Keratinocyte (primary cell): Measurements from ENCODE around the gene CT47B1. TPM values are rescaled to one million over a fixed set of nuclear protein-coding genes. Genes with fewer than 3 reads are reported as not detected.

Experiments
- DNase-seq: peaks from one replicate; pipeline ENCODE4 v3.0.0-alpha.2; 2011; ENCODE audit warnings: low read depth, missing footprints, low spot score
- FAIRE-seq: peaks from 2 replicates; lab custom pipeline; 2011; peaks lifted over from hg19 to GRCh38; lab: Jason Lieb, UNC
- H2AFZ ChIP-seq: 2 replicates; pipeline ENCODE4 v1.6.0; 2012; ENCODE audit warnings: low read length, control low read depth, inconsistent platforms; ENCODE audit not compliant: control insufficient read depth
- H3K27ac ChIP-seq: 2 replicates; pipeline ENCODE4 v1.5.1; 2011; ENCODE audit warnings: low read length; ENCODE audit not compliant: control insufficient read depth, insufficient read depth
- H3K27me3 ChIP-seq: 3 replicates; pipeline ENCODE4 v1.6.0; 2011; ENCODE audit warnings: low read length; ENCODE audit not compliant: control insufficient read depth, insufficient read depth; ENCODE audit errors: extremely low read depth
- H3K36me3 ChIP-seq, 2 experiments: 2 replicates in 1 of 2; 3 replicates in 1 of 2; pipeline ENCODE4 v1.5.1; 2011; ENCODE audit warnings: low read length in 2 of 2, mild to moderate bottlenecking in 1 of 2; ENCODE audit not compliant: control insufficient read depth in 2 of 2, insufficient read depth in 2 of 2; ENCODE audit errors: extremely low read depth in 1 of 2
- H3K4me1 ChIP-seq: 3 replicates; pipeline ENCODE4 v1.5.1; 2011; ENCODE audit warnings: low read length; ENCODE audit not compliant: control insufficient read depth, insufficient read depth; ENCODE audit errors: extremely low read depth
- H3K4me2 ChIP-seq: 3 replicates; pipeline ENCODE4 v1.6.0; 2011; ENCODE audit warnings: low read depth, low read length; ENCODE audit not compliant: control insufficient read depth, insufficient read depth; ENCODE audit errors: extremely low read depth
- H3K4me3 ChIP-seq, 3 experiments: fragments of 200-600 bp in 1 of 3; sonication (generic) in 1 of 3; 2 replicates in 2 of 3; 3 replicates in 1 of 3; pipeline ENCODE4 v1.5.1; 2011 to 2016; ENCODE audit warnings: low read length in 3 of 3, mild to moderate bottlenecking in 3 of 3, control low read depth in 2 of 3, inconsistent platforms in 1 of 3, low read depth in 1 of 3, mixed read lengths in 1 of 3, mixed run types in 1 of 3, moderate library complexity in 1 of 3; ENCODE audit not compliant: control insufficient read depth in 2 of 3, insufficient read depth in 2 of 3; ENCODE audit errors: extremely low read depth in 1 of 3
- H3K79me2 ChIP-seq: 2 replicates; pipeline ENCODE4 v1.6.0; 2012; ENCODE audit warnings: low read length; ENCODE audit not compliant: control insufficient read depth, insufficient read depth
- H3K9ac ChIP-seq: 3 replicates; pipeline ENCODE4 v1.6.0; 2011; ENCODE audit warnings: low read length; ENCODE audit not compliant: control insufficient read depth, insufficient read depth; ENCODE audit errors: extremely low read depth
- H3K9me1 ChIP-seq: 3 replicates; pipeline ENCODE4 v1.6.0; 2011; ENCODE audit warnings: low read length; ENCODE audit not compliant: control insufficient read depth, insufficient read depth; ENCODE audit errors: extremely low read depth
- H3K9me3 ChIP-seq: 2 replicates; pipeline ENCODE4 v1.5.1; 2012; ENCODE audit warnings: low read depth, low read length; ENCODE audit not compliant: control insufficient read depth
- H4K20me1 ChIP-seq: 3 replicates; pipeline ENCODE4 v1.6.0; 2011; ENCODE audit warnings: low read length; ENCODE audit not compliant: control insufficient read depth, insufficient read depth; ENCODE audit errors: extremely low read depth
- EZH2 ChIP-seq: IDR thresholded peaks from one replicate; pipeline ENCODE4 v1.6.1; 2012; ENCODE audit warnings: inconsistent platforms, mild to moderate bottlenecking, low read length, moderate library complexity
- dilution Hi-C: fragments of 300-500 bp; cut with MboI; formaldehyde crosslinking; loops from one replicate; pipeline ENCODE4 v1.7.0; 2020; ENCODE audit warnings: low sequenced_read_pairs; ENCODE audit not compliant: extremely low pct_ligation_motif_present
- polyA plus RNA-seq, 5 experiments: library from polyadenylated mRNA; depleted of rRNA in 3 of 5; stranded (reverse) in 3 of 5; stranded (forward) in 1 of 5; unstranded in 1 of 5; fragments of >200 nt; gene quantifications; 1 replicate in 1 of 5; 2 replicates in 3 of 5; 3 replicates in 1 of 5; pipeline versions ENCODE4 v1.2.1 to v1.2.3, GENCODE V29; 2011 to 2012; ENCODE audit warnings: missing spikeins in 2 of 5, low read depth in 1 of 5, low replicate concordance in 1 of 5
- small RNA-seq, 3 experiments: library from RNA; depleted of rRNA; stranded (forward); fragments of <200 nt; gene quantifications; one replicate each; pipeline ENCODE3, GENCODE V24; 2012; ENCODE audit warnings: low read depth in 3 of 3, low replicate concordance in 1 of 3; ENCODE audit not compliant: insufficient read length in 3 of 3
- TF ChIP-seq, protein P1 (sequence below), 3 experiments: IDR thresholded peaks in 1 of 3; conservative IDR thresholded peaks in 1 of 3; optimal IDR thresholded peaks in 1 of 3; 2 replicates in 2 of 3; 3 replicates in 1 of 3; pipeline versions ENCODE3 to v1.5.1; 2011; ENCODE audit warnings: low read length in 3 of 3, mild to moderate bottlenecking in 3 of 3, moderate library complexity in 2 of 3, control low read depth in 1 of 3, inconsistent platforms in 1 of 3; ENCODE audit not compliant: insufficient read depth in 2 of 3; ENCODE audit errors: extremely low read depth in 1 of 3

The CT47B1 gene
- polyA plus RNA-seq, 1 donor (not counting 4 experiments of a cell fraction or from before 2014, with no cell fraction given) = not detected

DNA sequence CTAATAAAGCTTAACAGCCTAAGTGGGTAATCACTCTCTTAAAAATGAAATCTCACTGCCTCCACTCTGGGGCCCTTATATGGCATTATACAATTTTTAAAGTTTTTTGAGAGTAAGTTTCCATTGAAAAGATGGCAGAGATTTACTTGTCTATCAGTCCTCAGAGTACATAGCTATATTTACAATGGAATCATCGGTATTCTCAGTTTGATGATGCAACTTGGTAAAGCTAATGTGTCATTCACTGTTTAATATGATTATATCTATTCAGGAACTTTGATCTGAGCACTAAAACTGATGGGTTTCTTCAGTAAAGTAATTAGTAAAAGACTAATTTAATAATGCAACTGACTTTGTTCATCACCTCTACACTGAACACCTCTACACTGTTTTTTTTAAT, 51.6 kb downstream of the CT47B1 start:
- H3K4me1 ChIP-seq = no peaks in the 10 kb centered on the region

DNA sequence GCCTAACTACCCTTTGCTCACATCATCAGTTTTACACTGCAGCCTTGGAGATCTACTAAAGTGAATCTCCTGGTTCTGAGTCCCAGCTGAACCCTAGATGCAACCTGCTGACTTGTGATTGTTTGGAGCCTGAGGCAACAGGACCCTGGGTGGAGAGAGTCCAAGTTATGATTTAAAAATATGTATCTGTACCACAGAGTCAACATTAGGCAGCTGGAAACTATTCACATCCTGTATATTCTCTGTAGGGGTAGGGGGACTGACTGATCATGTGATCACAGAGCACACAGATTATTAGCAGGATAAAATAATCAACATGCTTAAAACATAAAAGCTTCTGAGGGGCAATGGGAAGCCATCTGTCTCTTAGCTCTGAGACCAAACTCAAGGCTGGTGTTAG, 52.1 kb downstream of the CT47B1 start:
- no peak for FAIRE-seq
- H3K9ac ChIP-seq = no peak overlapping the region
- H3K9me1 ChIP-seq = no peaks in the 10 kb centered on the region
- no peaks in the 10 kb centered on the region for H3K27me3 ChIP-seq
- H4K20me1 ChIP-seq = no peaks in the 10 kb centered on the region
- no peak overlapping the region for H2AFZ ChIP-seq
- dilution Hi-C loops = no loop called here
- no peak for DNase-seq
- no peaks in the 10 kb centered on the region for H3K9me3 ChIP-seq
- no peak for TF ChIP-seq EZH2
- TF ChIP-seq, protein P1, sequence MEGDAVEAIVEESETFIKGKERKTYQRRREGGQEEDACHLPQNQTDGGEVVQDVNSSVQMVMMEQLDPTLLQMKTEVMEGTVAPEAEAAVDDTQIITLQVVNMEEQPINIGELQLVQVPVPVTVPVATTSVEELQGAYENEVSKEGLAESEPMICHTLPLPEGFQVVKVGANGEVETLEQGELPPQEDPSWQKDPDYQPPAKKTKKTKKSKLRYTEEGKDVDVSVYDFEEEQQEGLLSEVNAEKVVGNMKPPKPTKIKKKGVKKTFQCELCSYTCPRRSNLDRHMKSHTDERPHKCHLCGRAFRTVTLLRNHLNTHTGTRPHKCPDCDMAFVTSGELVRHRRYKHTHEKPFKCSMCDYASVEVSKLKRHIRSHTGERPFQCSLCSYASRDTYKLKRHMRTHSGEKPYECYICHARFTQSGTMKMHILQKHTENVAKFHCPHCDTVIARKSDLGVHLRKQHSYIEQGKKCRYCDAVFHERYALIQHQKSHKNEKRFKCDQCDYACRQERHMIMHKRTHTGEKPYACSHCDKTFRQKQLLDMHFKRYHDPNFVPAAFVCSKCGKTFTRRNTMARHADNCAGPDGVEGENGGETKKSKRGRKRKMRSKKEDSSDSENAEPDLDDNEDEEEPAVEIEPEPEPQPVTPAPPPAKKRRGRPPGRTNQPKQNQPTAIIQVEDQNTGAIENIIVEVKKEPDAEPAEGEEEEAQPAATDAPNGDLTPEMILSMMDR (optimal IDR thresholded peaks at IDR 0.05 in 1 of 3, IDR thresholded peaks at IDR 0.05 in 1 of 3, conservative IDR thresholded peaks at IDR 0.05 in 1 of 3; ENCODE audit: extremely low read depth in 1 of 3, insufficient read depth in 2 of 3, low read length in 3 of 3) = no peak
- H3K4me3 ChIP-seq = no peak overlapping the region
- no peaks in the 10 kb centered on the region for H3K79me2 ChIP-seq
- H3K27ac ChIP-seq = no peak overlapping the region
- no peaks in the 10 kb centered on the region for H3K36me3 ChIP-seq
- H3K4me2 ChIP-seq = no peak overlapping the region
- H3K4me1 ChIP-seq = no peaks in the 10 kb centered on the region

More for the DNA sequence above, 51.6 kb downstream of the CT47B1 start:
- Histone ChIP-seq H3K36me3 (no peaks in the 10 kb centered on the region), H3K9ac (no peak overlapping the region), H4K20me1 (no peaks in the 10 kb centered on the region), H3K27me3 (no peaks in the 10 kb centered on the region), H3K79me2 (no peaks in the 10 kb centered on the region), H3K4me3 (no peak overlapping the region), H3K4me2 (no peak overlapping the region), H3K27ac (no peak overlapping the region), H3K9me3 (no peaks in the 10 kb centered on the region), H2AFZ (no peak overlapping the region), H3K9me1 (no peaks in the 10 kb centered on the region)
- no peak for TF ChIP-seq EZH2
- TF ChIP-seq, protein P1 (optimal IDR thresholded peaks at IDR 0.05 in 1 of 3, IDR thresholded peaks at IDR 0.05 in 1 of 3, conservative IDR thresholded peaks at IDR 0.05 in 1 of 3; ENCODE audit: extremely low read depth in 1 of 3, insufficient read depth in 2 of 3, low read length in 3 of 3) = no peak
- no peak for FAIRE-seq
- dilution Hi-C loops = no loop called here
- DNase-seq = no peak

Small RNAs within 50 kb of the gene (small RNA-seq; reads per million reads assigned to genes)
- 0 reads per million in 3 experiments for gene AC008162.1

Other genes starting within 250 kb of the CT47B1 start
- 13.7 to 24.1 TPM (median 15.2 TPM) in 3 replicates for gene C1GALT1C1, start 245.8 kb downstream of the CT47B1 start, polyA plus RNA-seq
- gene CT47A11, start 61.3 kb upstream of the CT47B1 start, polyA plus RNA-seq = not detected in 3 replicates
- not detected in 3 replicates for gene CT47A10, start 66.2 kb upstream of the CT47B1 start, polyA plus RNA-seq
- gene CT47A9, start 71.0 kb upstream of the CT47B1 start, polyA plus RNA-seq = not detected in 3 replicates
- gene CT47A8, start 75.9 kb upstream of the CT47B1 start, polyA plus RNA-seq = not detected in 3 replicates
- gene CT47A7, start 80.7 kb upstream of the CT47B1 start, polyA plus RNA-seq = not detected in 3 replicates
- gene CT47A6, start 85.6 kb upstream of the CT47B1 start, polyA plus RNA-seq = not detected in 3 replicates
- gene CT47A5, start 90.5 kb upstream of the CT47B1 start, polyA plus RNA-seq = not detected in 3 replicates
- gene CT47A4, start 95.3 kb upstream of the CT47B1 start, polyA plus RNA-seq = not detected in 3 replicates
- gene CT47A3, start 100.2 kb upstream of the CT47B1 start, polyA plus RNA-seq = not detected in 3 replicates
- gene CT47A2, start 105.1 kb upstream of the CT47B1 start, polyA plus RNA-seq = not detected in 3 replicates
- not detected in 3 replicates for gene CT47A1, start 109.9 kb upstream of the CT47B1 start, polyA plus RNA-seq
- 0.45 to 1.5 TPM (median 1.1 TPM) in 3 replicates for gene GLUD2, start 171.7 kb upstream of the CT47B1 start, polyA plus RNA-seq